Astrocyte (in vitro differentiated cells and primary cell): Measurements from ENCODE around the gene KIAA1671. TPM values are rescaled to one million over a fixed set of nuclear protein-coding genes. Genes with fewer than 3 reads are reported as not detected.

Experiments
- DNase-seq: peaks from one replicate; pipeline ENCODE4 v3.0.0-alpha.2; 2010; ENCODE audit warnings: low read depth
- FAIRE-seq: peaks from 2 replicates; lab custom pipeline; 2011; peaks lifted over from hg19 to GRCh38; lab: Jason Lieb, UNC
- H2AFZ ChIP-seq: 2 replicates; pipeline ENCODE4 v1.6.0; 2012; ENCODE audit warnings: low read depth, low read length, inconsistent platforms
- H3K27ac ChIP-seq: 2 replicates; pipeline ENCODE4 v1.5.1; 2011; ENCODE audit warnings: low read depth, low read length, inconsistent platforms
- H3K27me3 ChIP-seq: 2 replicates; pipeline ENCODE4 v1.6.0; 2011; ENCODE audit warnings: low read length, inconsistent platforms; ENCODE audit not compliant: insufficient read depth
- H3K36me3 ChIP-seq: 2 replicates; pipeline ENCODE4 v1.5.1; 2011; ENCODE audit warnings: low read length, inconsistent platforms; ENCODE audit not compliant: insufficient read depth
- H3K4me1 ChIP-seq: 2 replicates; pipeline ENCODE4 v1.5.1; 2011; ENCODE audit warnings: low read length, inconsistent platforms; ENCODE audit not compliant: insufficient read depth
- H3K4me2 ChIP-seq: 2 replicates; pipeline ENCODE4 v1.6.0; 2012; ENCODE audit warnings: low read length, inconsistent platforms
- H3K4me3 ChIP-seq: 2 replicates; pipeline ENCODE4 v1.5.1; 2011; ENCODE audit warnings: low read depth, mild to moderate bottlenecking, low read length, inconsistent platforms; ENCODE audit not compliant: insufficient read depth
- H3K79me2 ChIP-seq: 2 replicates; pipeline ENCODE4 v1.6.0; 2012; ENCODE audit warnings: mild to moderate bottlenecking, low read length, inconsistent platforms; ENCODE audit not compliant: insufficient read depth
- H3K9ac ChIP-seq: 2 replicates; pipeline ENCODE4 v1.6.0; 2012; ENCODE audit warnings: mild to moderate bottlenecking, low read length, inconsistent platforms
- H3K9me3 ChIP-seq: 2 replicates; pipeline ENCODE4 v1.5.1; 2012; ENCODE audit warnings: low read depth, mild to moderate bottlenecking, low read length, inconsistent platforms; ENCODE audit not compliant: insufficient read depth
- H4K20me1 ChIP-seq: 2 replicates; pipeline ENCODE4 v1.6.0; 2012; ENCODE audit warnings: low read length, inconsistent platforms; ENCODE audit not compliant: insufficient read depth
- H3K27ac Mint-ChIP-seq: one replicate; pipeline ENCODE4 v1.8.0; 2021; ENCODE audit warnings: mild to moderate bottlenecking, mixed read lengths; ENCODE audit not compliant: unreplicated experiment
- H3K27me3 Mint-ChIP-seq: one replicate; pipeline ENCODE4 v1.8.0; 2021; ENCODE audit warnings: low read depth, mixed read lengths; ENCODE audit not compliant: unreplicated experiment
- H3K36me3 Mint-ChIP-seq: one replicate; pipeline ENCODE4 v1.8.0; 2021; ENCODE audit warnings: low read depth, mixed read lengths; ENCODE audit not compliant: unreplicated experiment
- H3K4me1 Mint-ChIP-seq: one replicate; pipeline ENCODE4 v1.8.0; 2021; ENCODE audit warnings: low read depth, mixed read lengths; ENCODE audit not compliant: unreplicated experiment
- H3K4me3 Mint-ChIP-seq: one replicate; pipeline ENCODE4 v1.8.0; 2021; ENCODE audit warnings: mild to moderate bottlenecking, moderate library complexity, mixed read lengths; ENCODE audit not compliant: unreplicated experiment
- H3K9me3 Mint-ChIP-seq: one replicate; pipeline ENCODE4 v1.8.0; 2021; ENCODE audit warnings: mild to moderate bottlenecking, mixed read lengths; ENCODE audit not compliant: unreplicated experiment
- CTCF ChIP-seq: IDR thresholded peaks from 2 replicates; pipeline ENCODE4 v1.5.1; 2011; ENCODE audit warnings: low read depth, mild to moderate bottlenecking, inconsistent platforms, low read length, moderate library complexity; ENCODE audit not compliant: insufficient read depth
- EZH2 ChIP-seq: IDR thresholded peaks from 2 replicates; pipeline ENCODE4 v1.6.1; 2012; ENCODE audit warnings: mild to moderate bottlenecking, low read length, inconsistent platforms; ENCODE audit not compliant: insufficient read depth
- total RNA-seq: library from RNA; stranded (reverse); gene quantifications from 2 replicates; pipeline ENCODE4 v1.2.1, GENCODE V29; 2021

The KIAA1671 gene
- total RNA-seq, 1 donor from 2014 or later = 28.4 TPM

GRCh38 chr22:25186140-25186539 lies 233.6 kb downstream of the KIAA1671 start:
- no peak overlapping the region for H2AFZ ChIP-seq
- peaks cover 30% of the 10 kb centered on the region for H3K36me3 Mint-ChIP-seq
- no peak overlapping the region for H3K9ac ChIP-seq
- H3K79me2 ChIP-seq = no peaks in the 10 kb centered on the region
- peaks cover 4% of the 10 kb centered on the region for H3K9me3 Mint-ChIP-seq
- no peaks in the 10 kb centered on the region for H4K20me1 ChIP-seq
- H3K36me3 ChIP-seq = no peaks in the 10 kb centered on the region
- no peaks in the 10 kb centered on the region for H3K9me3 ChIP-seq
- DNase-seq = no peak
- no peak overlapping the region for H3K27ac ChIP-seq
- no peaks in the 10 kb centered on the region for H3K27me3 Mint-ChIP-seq
- H3K4me1 ChIP-seq = no peaks in the 10 kb centered on the region
- H3K4me1 Mint-ChIP-seq = no peaks in the 10 kb centered on the region
- H3K27me3 ChIP-seq = no peaks in the 10 kb centered on the region
- H3K4me2 ChIP-seq = no peak overlapping the region
- H3K4me3 Mint-ChIP-seq = no peak overlapping the region
- no peak for FAIRE-seq
- no peak overlapping the region for H3K4me3 ChIP-seq
- TF ChIP-seq CTCF (no peak), EZH2 (no peak)
- no peak overlapping the region for H3K27ac Mint-ChIP-seq

GRCh38 chr22:25187469-25187868 lies 235.0 kb downstream of the KIAA1671 start:
- H3K27ac ChIP-seq = no peak overlapping the region
- no peak for TF ChIP-seq EZH2
- no peak for TF ChIP-seq CTCF
- peaks cover 22% of the 10 kb centered on the region for H3K36me3 Mint-ChIP-seq
- H3K27me3 Mint-ChIP-seq = no peaks in the 10 kb centered on the region
- no peak for FAIRE-seq
- no peak overlapping the region for H3K4me3 ChIP-seq
- no peaks in the 10 kb centered on the region for H3K36me3 ChIP-seq
- H3K9me3 Mint-ChIP-seq = peaks cover under 1% of the 10 kb centered on the region
- H3K9ac ChIP-seq = no peak overlapping the region
- H3K9me3 ChIP-seq = no peaks in the 10 kb centered on the region
- no peak for DNase-seq
- no peaks in the 10 kb centered on the region for H3K4me1 ChIP-seq
- H4K20me1 ChIP-seq = no peaks in the 10 kb centered on the region
- H3K4me1 Mint-ChIP-seq = no peaks in the 10 kb centered on the region
- H3K27ac Mint-ChIP-seq = no peak overlapping the region
- H2AFZ ChIP-seq = no peak overlapping the region
- no peak overlapping the region for H3K4me3 Mint-ChIP-seq
- H3K4me2 ChIP-seq = no peak overlapping the region
- no peaks in the 10 kb centered on the region for H3K27me3 ChIP-seq
- H3K79me2 ChIP-seq = no peaks in the 10 kb centered on the region

- Histone ChIP-seq H2AFZ (no peak overlapping the region), H3K4me2 (no peak overlapping the region), H3K4me1 (no peaks in the 10 kb centered on the region), H3K27ac (no peak overlapping the region), H3K9ac (no peak overlapping the region), H3K36me3 (no peaks in the 10 kb centered on the region), H3K79me2 (no peaks in the 10 kb centered on the region), H4K20me1 (no peaks in the 10 kb centered on the region), H3K27me3 (no peaks in the 10 kb centered on the region), H3K9me3 (no peaks in the 10 kb centered on the region), H3K4me3 (no peak overlapping the region)
- TF ChIP-seq CTCF = no peak
- no peak for TF ChIP-seq EZH2
- H3K4me3 Mint-ChIP-seq = no peak overlapping the region
- DNase-seq (no peak), FAIRE-seq (no peak)
- H3K9me3 Mint-ChIP-seq = no peaks in the 10 kb centered on the region
- no peaks in the 10 kb centered on the region for H3K4me1 Mint-ChIP-seq
- H3K27ac Mint-ChIP-seq = no peak overlapping the region
- peaks cover 9% of the 10 kb centered on the region for H3K36me3 Mint-ChIP-seq
- no peaks in the 10 kb centered on the region for H3K27me3 Mint-ChIP-seq
These were observed 239.9 kb downstream of the KIAA1671 start for GRCh38 chr22:25192406-25192805.
